ENCODE results near the gene POLK. TPM values are rescaled to one million over a fixed set of nuclear protein-coding genes. Genes with fewer than 3 reads are reported as not detected.
"Not testable (repeated sequence)": the region's sequence is repeated elsewhere in the genome, so short reads cannot be mapped to it uniquely, and the experiment has no call there.

POLK gene
- total RNA-seq, 1 donor from 2014 or later: 52.3 TPM

DNA sequence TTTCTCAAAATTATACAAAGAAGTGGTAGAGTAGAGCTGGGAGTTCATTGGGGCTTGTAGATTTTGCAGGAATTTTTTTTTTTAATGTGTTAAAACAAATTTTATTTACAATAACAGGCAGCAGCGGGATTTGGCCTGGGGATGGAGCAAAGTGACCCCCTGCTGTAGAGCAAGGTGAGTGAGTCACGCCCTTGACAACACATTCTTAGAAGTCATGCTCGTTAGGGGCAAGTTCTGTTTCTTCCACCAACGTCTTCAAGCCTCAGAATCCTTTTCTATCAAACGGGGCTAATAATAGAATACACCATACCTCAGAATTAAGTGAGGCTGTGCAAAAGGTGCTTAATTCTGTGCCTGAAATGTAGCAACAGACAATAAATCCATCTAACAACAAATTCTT is 98.5 kb downstream of the POLK start:
- DNase-seq (ENCODE audit: low spot score): no peak

DNA sequence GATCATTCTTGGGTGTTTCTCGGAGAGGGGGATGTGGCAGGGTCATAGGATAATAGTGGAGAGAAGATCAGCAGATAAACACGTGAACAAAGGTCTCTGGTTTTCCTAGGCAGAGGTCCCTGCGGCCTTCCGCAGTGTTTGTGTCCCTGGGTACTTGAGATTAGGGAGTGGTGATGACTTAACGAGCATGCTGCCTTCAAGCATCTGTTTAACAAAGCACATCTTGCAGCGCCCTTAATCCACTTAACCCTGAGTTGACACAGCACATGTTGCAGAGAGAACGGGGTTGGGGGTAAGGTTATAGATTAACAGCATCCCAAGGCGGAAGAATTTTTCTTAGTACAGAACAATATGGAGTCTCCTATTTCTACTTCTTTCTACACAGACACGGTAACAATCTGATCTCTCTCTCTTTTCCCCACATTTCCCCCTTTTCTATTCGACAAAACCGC is 99.2 kb downstream of the POLK start:
- DNase-seq (ENCODE audit: low spot score): not testable (repeated sequence)

GRCh38 chr5:75611311-75612225 is 99.9 kb downstream of the POLK start, which contains the start of gene ANKDD1B:
Gene ANKDD1B (plus strand): TSS chr5:75611453. CDS start chr5:75611635, 182 bp downstream.
- peak; percentile 46 for DNase-seq (ENCODE audit: low spot score)

DNA sequence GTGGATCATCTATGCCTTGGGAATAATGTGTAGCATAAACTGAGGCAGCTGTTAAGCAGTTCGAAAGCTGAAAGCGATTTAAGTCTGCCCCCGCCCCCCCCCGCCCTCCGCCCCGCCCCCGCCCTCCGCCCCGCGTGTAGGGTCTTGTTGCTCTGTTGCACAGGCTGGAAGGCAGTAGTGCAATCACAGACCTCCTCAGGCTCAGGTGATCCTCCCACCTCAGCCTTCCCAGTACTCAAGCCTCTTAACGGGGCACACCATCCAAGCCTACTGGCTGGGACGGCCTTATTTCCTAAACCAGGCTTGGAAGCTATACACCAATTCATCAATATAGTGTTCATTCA is 100.5 kb downstream of the POLK start:
- DNase-seq (ENCODE audit: low spot score): no peak

GRCh38 chr5:75612901-75613300 is 101.2 kb downstream of the POLK start:
- no peak for DNase-seq (ENCODE audit: low spot score)

- DNase-seq (ENCODE audit: low spot score): no peak
Observed at GRCh38 chr5:75614176-75614575, 102.5 kb downstream of the POLK start.

GRCh38 chr5:75616371-75616881 is 104.7 kb downstream of the POLK start:
- no peak for DNase-seq (ENCODE audit: low spot score)

GRCh38 chr5:75616971-75617621 is 105.4 kb downstream of the POLK start:
- DNase-seq (ENCODE audit: low spot score): no peak

DNA sequence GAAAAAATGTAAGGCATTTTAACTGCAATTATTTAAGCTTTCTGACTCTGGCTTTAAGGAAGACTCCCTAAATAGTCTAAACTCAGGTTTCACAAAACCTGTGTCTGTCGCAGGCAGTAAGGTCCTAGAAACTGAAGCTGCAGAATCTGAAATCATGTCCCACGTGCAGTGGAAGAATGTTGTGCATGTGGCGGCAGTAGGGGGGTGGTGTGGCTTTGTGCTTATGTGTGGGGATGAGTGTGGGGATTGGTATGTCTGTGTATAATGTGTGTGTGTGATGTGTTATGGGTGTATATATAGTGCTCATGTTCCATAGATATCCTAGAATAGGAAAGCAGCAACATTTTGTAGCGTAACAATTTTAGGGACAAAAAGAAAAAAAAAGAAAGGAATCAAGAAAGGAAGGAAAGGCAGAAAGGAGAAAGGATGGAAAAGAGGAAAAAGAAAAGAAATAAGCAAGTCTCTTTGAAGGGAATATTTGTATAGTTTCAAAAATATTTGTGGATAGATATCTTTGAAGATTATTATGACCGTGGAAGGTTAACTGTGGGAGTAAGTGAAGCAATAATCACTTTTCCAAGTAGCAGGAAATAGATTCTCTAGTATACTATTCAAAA is 106.2 kb downstream of the POLK start:
- no peak for DNase-seq (ENCODE audit: low spot score)

- DNase-seq (ENCODE audit: low spot score): no peak
Observed at GRCh38 chr5:75620184-75620959, 108.7 kb downstream of the POLK start.

DNA sequence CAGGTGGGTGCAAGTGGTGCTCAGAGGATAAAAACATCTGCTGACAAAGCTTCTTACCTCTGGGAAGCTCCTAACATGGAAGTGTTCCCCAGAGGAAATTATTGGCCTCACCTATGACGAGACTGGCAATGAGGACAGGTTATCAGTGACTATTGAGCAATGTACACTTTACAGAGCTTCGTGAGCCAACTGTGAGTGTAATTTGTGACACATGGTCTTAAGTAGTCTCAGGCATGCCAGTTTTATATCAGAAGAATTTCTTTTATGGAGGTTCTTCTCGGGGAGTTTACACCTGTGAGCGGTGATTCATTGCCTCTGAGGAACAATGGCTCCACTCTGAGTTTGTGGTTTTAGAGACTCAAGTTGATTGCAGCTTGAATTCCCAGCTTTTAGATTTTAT is 110.9 kb downstream of the POLK start:
- no peak for DNase-seq (ENCODE audit: low spot score)

GRCh38 chr5:75623846-75624245 is 112.2 kb downstream of the POLK start:
- no peak for DNase-seq (ENCODE audit: low spot score)

- no peak for DNase-seq (ENCODE audit: low spot score)
Observed at GRCh38 chr5:75626959-75627358, 115.3 kb downstream of the POLK start.

- no peak for DNase-seq (ENCODE audit: low spot score)
Observed at GRCh38 chr5:75627801-75628200, 116.1 kb downstream of the POLK start.

DNA sequence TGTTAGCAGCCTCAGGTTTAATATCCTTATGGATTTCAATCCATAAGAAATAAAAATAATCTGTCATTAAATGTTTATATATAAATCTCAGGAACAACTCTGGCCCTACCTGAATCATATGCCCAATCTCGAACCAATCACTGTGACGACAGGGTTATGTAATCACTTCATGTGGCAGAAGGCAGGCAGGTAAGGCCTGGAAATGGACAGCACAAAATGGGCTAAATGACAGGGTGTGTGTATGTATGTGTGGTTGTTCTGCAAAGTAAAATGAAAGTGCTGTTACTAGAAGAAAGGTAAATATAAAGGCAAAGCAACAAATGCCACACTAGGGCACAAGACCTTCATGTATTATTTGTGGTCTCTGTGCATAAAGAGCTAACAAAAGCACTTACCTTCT is 119.2 kb downstream of the POLK start:
- no peak for DNase-seq (ENCODE audit: low spot score)

DNA sequence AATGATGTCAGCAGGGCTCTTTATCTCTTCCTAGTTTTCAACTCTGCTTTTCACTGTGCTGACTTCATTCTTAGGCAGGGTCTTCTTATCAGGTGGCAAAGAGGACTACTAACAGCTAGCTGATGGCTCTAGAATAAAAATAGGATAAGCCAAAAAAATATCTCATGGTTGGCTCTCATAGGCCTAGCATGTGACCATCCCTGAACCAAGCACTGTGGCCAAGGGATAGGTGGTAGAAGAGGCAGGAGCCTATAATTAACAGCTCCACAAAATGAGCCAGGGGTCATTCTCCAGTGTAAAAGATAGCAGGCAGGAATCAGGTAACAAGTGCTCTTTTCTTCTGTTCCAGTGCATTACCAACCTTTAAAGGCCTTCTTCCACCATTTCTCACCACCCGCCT is 120.6 kb downstream of the POLK start:
- no peak for DNase-seq (ENCODE audit: low spot score)

- DNase-seq (ENCODE audit: low spot score): no peak
Observed at GRCh38 chr5:75637949-75638348, 126.3 kb downstream of the POLK start.

DNA sequence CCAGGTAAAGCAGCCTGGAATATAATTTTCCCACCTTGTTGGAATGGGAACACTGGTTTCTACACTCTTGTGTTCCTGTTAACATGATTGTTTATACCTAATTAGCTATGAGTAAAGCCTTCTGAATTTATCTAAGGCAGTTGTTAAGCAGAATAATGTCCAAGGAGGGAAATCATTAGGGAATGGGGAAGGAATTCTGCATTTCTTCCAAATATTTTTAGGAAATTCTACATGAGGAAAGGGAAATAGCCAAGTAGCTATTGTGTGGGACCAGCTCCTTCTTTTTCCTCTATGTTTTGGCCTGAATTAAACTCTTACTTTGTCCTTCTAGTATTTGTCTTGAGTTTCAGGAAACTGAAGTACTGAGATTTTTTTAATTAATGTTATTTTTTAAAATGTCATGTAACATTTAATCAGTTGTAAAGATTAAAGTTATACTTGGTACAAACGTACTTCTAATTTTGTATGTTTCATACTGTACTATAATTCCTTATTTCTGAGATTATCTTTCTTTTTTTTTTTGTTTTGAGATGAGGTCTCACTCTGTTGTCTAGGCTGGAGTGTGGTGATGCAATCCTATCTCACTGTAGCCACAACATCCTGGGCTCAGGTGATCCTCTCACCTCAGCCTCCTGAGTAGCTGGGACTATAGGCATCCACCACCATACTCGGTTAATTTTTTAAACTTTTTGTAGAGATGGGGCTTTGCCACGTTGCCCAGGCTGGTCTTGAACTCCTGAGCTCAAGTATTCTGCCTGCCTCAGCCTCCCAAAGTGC is 128.0 kb downstream of the POLK start:
- DNase-seq (ENCODE audit: low spot score): no peak

DNA sequence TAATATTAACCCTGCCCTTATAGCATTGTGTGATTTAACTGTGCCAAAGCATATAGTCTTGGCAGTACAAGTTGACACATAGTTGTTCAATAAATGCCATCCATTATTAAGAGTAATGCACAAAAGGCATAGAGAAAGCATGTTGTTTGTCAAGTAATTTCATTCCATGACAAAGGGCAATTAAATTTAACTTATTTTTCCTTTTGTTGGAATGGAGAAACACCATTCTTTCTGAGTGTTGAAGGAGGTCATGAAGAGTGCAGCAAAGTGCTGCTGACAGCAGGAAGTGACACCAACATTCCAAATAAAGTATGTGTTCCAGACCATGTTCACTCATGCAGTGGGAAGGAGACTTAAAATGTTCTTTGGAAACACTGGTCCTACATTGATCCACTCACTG is 128.7 kb downstream of the POLK start:
- DNase-seq (ENCODE audit: low spot score): no peak

GRCh38 chr5:75640826-75641225 is 129.1 kb downstream of the POLK start:
- DNase-seq (ENCODE audit: low spot score): no peak

DNA sequence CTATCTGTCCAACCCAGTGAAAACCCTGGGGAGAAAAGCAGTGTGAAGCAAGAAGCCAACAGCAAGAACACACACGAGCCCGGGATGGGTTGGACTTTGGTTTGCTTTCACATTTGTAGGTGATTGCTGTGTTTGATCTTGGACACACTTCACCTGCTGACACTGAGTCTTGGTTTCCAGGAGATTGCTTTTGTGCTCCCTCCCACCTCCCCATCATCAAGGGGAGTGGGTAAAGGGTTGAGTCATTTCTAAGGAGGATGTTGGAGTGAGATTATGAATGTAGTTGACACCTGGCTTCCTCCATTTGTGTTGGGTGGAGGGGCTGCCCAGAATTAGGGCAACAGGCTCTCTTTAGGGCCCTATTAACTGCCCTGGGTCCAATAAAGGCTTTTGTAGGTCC is 137.0 kb downstream of the POLK start:
- no peak for DNase-seq (ENCODE audit: low spot score)
